Activated CD4-positive, alpha-beta T cell treated with anti-CD3 and anti-CD28 coated beads, Interleukin-2, amount 50 U/mL, for 4 hours (primary cell): ENCODE results near the gene SYCP2L.
"Not testable (repeated sequence)": the region's sequence is repeated elsewhere in the genome, so short reads cannot be mapped to it uniquely, and the experiment has no call there.

Experiments
- DNase-seq, 2 experiments: peaks; one replicate each; pipeline ENCODE4 v3.0.0-alpha.2; 2020

The SYCP2L gene

DNA sequence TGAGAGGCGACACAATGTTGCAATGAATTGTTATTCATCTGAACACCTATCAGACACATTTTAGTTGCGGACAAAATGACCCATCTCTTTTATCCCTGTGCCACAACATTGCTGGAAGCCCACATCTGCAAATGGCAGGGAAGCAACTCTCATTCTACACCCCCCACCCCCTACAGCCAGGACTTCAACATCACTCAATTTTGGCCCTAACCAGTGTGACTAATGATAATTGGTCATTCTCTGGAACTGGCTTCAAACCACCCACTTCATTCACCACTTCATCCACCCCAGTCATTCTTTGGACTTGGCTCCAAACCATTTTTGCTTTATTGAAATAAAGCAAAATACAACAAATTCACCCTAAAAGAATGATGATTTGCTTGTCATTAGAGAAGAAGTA is 6.5 kb upstream of the SYCP2L start:
- DNase-seq = no peak

DNA sequence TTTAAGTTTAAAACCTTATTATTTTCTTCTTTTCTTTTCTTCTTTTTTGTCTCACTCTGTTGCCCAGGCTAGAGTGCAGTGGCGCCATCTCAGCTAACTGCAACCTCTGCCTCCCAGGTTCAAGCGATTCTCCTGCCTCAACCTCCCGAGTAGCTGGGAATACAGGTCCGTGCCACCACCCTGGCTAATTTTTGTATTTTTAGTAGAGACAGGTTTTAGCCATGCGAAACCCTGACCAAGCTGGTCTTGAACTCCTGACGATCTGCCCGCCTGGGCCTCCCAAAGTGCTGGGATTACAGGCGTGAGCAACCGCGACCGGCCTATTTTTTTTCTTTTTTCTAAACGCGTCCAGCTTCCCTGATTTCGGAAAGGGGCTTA is 4.6 kb upstream of the SYCP2L start:
- DNase-seq = not testable (repeated sequence)

DNA sequence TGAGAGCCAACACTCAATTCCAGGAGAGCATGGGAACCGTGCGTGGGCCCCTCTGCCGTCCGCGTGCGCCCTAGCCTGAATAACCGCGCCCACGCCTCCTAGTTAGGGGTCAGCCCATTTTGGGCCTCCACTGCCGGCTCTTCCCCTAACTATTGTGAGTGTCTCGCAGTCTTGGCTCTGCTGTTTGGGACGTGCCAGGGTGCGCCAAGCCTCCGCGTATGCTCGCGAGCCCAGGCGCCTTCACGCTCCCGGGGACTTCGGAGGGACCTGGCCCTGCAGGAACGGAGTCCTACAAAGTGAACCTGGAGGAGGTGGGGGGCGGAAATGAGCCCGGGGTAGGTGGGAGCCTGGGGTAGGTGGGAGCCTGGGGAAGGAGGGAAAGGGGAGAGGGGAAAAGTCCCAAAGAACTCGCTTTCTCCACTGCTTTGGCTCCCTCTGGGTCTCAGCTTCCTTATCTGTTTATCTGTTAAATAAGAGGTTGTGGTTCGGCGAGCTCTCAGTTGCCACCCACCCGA is 4.1 kb upstream of the SYCP2L start:
- DNase-seq = no peak

DNA sequence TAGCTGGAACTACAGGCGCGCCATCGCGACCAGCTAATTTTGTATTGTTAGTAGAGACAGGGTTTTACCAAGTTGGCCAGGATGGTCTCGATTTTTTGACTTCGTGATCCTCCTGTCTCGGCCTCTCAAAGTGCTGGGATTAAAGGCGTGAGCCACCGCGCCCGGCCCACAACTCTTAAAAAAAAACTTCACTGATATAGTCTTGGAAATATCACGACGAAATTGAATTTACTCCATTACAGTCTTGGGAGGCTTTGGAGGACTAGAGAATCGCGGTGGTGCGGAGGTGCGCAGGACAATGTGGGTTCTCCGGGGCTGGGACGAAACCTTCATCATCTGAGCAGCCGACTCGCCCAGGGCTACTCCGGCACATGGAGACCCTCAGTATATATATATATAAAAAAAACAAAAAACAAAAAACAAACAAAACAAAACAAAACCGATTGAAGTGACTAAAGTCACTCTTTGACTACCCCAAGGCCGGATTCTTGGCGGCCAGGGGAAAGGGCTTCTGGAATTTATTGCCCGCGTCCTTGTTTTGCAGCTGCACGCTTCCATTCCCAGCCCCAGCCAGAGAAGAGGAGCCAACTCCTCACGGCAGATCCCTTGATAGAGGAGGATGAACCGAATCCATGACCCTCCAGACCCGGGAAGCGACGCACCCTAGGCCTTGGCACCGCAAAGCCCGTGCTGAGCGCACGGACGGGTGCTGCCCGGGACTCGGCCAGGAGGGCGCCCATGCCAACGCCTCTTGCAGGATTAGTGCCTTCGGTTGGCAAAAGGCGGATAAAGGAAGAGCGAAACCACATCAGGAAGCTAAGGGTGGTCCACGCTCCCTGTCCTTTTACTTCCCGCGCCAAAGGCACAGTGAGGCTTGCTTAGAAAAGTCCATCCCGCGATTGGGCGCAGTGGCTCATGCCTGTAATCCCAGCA is 3.3 kb upstream of the SYCP2L start:
- no peak for DNase-seq

DNA sequence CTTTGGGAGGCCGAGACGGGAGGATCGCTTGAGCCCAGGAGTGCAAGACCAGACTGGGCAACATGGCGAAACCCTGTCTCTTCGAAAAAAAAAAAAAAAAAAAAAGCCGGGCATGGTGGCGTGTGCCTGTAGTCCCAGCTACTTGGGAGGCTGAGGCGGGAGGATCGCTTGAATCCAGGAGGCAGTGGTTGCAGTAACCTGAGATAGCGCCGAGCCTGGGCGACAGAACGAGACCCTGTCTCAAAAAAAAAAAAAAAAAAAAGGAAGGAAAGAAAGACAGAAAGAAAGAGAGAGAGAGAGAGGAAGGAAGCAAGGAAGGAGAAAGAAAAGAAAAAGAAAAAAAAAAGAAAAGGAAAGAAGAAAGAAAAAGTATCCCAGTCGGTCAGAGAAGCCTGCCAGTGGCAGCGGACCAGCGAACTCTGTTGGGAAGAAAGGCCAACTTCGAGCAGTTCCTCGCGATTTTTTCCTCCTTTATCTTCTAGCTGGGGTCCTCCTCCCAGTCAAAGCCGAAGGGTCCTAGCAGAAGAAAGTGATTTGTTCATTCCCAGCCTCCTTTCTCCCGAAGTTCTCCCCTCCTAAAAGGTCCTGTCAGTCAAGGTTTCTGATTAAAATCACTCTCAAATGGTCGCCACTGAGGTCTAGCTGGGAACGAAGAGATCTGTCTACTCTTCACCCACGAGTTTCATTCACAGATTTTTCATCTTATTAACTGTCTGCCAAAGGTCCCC is 2.4 kb upstream of the SYCP2L start:
- DNase-seq = no peak

DNA sequence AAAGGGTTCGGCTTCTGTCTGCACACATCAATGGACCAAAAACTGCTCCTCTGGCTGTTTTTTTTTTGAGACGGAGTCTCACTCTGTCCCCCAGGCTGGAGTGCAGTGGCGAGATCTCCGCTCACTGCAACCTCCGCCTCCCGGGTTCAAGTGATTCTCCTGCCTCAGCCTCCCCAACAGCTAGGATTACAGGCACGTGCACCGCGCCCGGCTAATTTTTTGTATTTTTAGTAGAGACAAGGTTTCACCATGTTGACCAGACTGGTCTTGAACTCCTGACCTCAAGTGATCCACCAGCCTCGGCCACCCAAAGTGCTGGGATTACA is 524 bp upstream of the SYCP2L start:
- not testable (repeated sequence) for DNase-seq

DNA sequence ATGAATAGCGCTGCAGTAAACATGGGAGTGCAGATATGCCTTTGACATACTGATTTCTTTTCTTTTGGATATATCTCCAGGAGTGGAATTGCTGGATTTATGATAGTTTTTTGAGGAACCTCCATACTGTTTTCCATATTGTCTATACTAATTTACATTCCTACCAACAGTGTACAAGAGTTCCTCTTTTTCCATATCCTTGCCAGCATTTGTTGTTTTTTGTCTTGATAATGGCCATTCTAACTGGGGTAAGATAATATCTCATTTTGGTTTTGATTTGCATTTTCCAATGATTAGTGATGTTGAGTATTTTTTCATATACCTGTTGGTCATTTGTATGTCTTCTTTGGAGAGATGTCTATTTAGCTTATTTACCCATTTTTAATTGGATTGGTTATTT is 3.3 kb downstream of the SYCP2L start:
- DNase-seq = no peak

DNA sequence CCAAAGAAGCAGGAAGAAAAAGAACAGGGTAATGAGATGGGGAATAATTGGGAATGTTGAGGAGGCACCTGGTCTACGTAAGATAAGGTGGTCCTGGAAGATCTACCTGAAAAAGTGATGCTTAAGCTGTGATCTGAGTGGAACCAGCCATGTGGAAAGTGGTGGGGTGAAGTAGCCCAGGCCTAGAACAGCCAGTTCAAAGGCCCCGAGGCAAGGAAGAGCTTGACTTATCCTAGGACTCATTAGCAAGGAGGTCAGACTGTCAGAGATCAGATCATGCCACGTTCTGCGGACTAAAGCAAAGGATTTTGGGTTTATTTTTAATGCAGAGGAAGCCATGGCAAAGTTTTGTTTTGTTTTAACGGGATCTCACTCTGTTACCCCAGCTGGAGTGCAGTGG is 5.1 kb downstream of the SYCP2L start:
- DNase-seq = no peak

DNA sequence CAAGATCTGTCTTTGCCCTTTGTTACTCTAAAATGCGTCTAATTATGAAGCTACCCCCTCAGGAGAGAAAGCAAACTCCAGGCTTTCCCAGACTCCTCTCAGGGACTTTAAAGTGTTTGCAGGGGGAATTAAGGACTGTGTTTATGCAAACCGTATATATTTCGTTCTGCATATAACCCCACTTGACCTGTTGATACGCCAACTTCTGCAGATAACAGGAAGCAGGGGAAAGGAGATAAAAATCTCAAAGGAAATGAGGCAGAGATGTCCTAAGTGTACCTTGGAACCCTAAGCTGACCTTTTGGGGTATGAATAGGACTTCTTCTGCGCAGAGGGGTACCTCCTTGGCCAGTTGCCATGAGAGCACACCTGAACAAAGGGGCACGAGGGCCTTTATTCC is 8.1 kb downstream of the SYCP2L start:
- no peak for DNase-seq

DNA sequence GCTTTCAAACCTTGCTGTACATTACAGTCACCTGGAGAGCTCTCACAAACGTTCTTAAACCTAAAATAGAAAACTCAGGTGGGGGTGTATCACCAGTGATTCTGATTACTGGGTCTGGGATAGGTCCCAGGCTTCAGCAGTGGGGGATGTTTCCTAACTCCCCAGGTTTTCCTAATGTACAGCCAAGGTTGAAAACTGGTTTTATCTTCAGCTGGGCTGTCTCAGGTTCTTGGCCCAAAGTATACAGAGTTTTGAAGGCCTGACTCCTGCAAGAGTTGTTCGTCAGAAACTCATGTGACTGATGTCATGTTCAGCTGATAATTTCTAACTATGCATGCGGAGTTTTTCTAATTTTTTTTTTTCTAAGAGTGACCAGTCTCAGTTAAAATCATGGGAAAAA is 9.8 kb downstream of the SYCP2L start:
- no peak for DNase-seq

DNA sequence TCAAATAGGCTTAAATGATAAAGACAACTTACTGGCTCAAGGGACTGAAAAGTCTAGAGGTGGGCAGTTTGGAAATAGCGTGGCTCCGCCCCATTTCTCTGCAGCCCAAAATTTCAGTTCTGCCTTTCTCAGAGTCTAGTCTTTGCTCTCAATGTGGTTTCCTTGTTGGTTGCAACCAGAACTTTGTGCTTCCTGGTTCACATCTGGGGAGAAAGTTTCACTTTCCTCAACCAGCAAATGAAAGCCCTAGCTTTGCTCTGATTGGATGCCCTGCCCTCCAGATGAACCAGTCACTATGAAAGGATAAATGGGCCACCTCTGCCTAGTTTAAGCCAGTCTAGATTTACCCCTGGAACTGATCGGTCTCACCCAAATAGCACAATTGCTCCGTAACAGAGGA is 14.9 kb downstream of the SYCP2L start:
- no peak for DNase-seq

DNA sequence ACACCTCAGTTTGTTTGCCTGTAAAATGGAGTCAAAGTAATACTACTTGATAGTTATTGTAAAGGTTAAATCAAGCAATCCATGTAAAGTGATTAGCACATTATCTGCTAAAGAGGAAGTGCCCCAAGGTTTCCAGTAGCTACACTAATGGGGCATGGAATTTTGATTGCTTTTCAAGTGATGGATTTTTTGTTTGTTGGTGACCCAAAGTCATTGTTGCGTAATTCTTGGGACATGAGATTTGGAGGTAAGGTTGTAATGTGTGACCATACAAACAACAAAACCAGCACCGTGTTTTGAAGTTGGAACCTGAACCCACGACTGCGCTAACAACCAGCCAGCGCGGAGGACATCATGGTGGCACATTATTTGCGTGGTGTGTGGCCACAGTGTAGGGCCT is 17.2 kb downstream of the SYCP2L start:
- DNase-seq = no peak

DNA sequence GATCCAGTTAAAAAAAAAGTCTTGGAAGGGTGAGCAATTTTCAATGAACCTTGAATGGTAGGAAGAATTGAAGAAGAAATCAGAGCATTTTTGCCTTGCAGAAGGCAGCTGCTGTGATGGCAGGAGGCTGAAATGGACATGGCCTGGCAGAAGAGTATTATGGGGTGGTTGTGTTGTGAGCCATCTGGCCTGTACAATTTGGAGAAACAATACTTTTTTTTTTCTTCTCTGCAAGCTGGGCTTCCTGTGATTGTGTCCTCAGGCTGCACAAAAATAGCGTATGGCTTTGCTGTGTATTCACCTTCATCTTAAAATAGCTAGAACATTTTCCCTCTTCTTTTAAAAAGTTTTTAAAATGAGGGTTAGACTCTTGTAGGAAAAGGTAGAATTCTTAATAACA is 21.4 kb downstream of the SYCP2L start:
- DNase-seq = no peak

DNA sequence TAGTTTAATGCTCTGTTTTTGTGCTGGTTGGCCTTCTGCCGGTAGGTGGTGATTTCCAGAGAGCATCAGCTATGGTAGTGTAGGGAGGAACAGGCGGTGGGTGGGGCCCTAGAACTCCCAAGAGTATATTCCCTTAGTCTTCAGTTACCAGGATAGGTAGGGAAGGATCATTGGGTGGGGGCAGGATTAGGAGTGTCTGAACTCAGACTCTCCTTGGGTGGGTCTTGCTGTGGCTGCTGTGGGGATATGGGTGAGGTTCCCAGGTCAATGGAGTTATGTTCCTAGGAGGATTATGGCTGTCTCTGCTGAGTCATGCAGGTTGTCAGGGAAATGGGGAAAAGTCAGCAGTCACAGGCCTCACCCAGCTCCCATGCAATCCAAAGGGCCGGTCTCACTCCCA is 32.7 kb downstream of the SYCP2L start:
- DNase-seq = not testable (repeated sequence)

DNA sequence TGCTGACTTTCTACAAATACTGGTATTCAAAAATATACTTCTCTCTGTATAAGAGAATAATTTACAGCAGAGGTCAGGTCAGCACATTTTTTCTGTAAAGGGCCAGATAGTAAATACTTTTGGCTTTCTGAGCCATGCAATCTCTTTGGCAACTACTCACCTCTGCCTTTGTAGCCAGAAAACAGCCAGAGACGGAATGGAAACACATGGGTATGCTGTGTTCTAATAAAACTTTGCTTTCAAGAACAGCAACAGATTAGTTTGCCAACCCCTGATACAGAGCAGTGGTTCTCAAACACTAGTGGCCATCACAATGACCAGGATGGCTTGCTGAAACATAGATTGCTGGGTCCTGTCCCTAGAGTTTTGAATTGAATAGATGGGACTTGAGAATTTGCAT is 46.3 kb downstream of the SYCP2L start:
- DNase-seq = no peak

DNA sequence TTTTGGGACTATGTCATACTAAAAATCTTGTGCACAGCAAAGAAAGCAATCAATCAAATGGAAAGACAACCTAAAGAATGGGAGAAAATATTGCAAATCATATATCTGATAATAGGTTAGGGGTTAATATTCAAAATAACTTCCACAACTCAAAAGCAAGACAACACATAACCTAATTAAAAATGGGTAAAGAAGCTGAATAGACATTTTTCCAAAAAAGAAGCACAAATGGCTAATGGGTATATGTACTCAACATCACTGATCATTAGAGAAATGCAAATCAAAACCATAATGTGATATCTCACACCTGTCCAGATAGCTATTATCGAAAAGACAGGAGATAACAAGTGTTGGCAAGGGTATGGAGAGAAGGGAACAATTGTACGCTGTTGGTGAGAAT is 53.0 kb downstream of the SYCP2L start:
- no peak for DNase-seq

DNA sequence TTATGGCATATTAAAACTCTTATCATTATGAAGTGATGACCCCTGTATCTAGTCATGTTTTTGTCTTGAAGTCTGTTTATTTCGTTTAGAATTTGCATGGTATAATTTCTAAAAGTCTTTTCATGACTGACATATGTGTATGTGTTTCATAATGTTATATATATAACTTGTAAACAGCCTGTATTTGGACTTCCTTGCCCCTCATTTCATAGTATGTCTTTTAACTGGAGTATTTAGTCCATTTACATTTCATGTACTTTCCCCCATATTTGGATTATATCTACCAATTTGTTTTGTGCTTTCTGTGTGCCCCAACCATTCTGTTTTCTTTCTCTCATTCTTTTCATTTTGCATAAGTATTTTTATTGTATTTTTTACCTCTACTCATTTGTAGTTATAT is 59.0 kb downstream of the SYCP2L start:
- no peak for DNase-seq

DNA sequence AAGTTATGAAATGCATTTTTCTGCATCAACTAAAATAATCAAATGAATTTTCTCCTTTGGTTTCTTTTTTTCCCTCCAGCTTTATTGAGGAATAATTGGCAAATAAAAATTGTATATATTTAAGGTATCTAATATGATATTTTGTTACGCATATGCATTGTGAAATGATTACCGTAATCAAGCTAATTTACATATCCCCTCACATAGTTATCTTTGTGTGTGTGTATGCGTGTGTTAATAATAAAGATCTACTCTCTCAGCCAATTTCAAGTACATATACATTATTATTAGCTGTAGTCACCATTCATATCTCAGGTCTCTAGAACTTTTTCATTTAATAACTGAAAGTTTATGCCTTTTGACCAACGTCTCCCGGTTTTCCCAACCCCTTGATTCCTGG is 61.1 kb downstream of the SYCP2L start:
- no peak for DNase-seq

DNA sequence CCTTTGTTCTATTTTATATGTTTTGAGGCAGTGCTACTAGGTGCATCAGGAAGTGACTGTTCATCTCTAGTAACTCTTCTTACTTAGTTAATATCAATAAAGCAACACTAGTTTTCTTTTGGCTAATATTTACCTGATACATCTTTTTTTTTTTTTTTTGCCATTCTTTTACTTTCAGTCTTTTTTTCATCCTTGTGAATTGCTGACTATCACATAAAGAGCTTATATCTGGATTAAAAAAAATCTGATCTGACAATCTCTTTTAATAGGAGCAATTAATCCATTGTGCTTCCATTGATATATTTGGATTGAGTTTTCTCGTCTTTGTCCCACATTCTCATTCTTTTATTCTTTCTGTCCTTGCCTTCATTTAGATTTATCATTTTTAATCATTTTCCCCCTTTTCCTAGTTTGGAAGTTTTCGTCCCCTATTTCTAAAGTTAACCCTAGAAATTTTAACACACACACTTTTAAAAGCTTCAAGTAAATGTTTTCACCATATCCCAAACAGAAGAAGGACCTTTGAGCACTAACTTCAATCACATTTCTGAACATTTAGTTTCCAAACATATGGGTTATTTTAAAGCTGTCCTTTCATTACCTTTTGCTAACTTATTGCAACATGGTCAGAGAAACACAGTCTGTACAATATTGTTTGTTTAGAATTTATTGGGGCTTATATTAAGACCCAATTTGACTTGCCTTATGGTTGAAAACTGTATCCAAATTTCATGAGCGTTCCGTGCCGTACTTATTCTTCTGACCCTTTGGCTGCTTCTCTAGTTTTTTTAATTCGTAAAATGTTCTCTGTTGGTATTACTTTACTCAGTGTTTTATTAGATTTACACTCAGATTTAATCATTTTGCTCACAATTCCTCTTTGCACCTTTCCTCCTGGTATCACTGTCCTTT is 63.0 kb downstream of the SYCP2L start:
- no peak for DNase-seq

DNA sequence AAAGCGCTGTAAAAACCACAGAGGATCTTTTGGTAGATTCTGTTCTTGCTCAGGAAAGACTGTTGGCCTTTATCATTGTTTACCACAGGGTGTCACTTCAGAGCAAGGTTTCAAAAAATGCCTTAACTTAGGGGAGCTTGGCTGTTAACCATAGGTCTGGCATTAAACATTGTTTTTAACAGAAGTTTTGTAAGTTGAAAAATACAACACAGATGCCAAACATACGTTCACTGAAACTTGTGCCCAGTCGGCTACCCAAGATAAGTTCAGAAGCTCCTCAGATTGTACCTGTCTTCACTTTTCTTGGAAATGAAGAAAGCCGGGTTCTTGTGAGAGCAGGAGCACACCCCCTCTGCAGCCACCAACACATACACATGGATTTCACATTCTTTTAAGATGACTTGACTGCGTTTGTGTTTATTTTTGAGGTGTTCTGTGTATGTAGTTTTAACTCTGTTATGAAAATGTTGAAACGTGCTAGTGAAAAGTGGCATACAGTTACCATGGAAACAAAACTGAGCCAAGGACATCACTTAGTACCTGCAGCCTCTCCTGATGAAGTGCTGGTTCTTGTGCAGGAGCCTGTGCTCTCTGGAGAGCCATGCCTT is 64.9 kb downstream of the SYCP2L start:
- DNase-seq = no peak

DNA sequence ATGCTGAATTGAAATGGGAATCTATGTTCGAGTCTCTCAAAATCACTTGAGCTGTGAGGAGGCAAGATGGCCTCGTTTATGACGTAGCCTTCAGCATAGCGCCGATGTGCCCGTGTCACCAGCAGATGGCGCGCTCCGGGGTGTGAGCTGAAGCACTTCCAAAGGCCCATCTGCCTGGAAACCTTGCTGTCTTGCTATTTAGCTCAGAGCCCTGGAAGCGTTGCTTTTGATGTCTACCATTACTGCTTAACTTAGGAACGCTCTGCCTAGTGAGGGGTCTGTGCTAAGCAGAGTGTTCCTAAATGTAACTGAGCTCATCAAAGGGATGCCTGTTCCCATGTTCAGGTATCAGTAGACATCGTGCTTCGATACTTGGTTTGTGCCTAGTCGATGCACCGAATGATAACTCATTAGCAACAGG is 67.7 kb downstream of the SYCP2L start:
- peak; percentile 38 to 43 for DNase-seq

DNA sequence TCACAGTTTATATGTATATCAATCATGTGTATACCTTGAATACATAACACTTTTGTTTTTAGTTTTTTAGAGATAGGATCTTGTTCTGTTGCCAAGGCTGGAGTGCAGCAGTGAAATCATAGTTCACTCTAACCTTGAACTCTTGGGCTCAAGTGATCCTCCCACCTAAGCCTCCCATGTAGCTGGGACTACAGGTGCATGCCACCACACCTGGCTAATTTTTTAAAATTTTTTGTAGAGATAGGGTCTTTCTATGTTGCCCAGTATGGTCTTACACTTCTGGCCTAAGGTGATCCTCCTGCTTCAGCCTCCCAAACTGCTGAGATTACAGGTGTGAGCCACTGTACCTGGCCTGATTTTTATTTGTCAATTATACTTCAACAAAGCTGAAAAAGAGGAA is 69.9 kb downstream of the SYCP2L start:
- no peak for DNase-seq

DNA sequence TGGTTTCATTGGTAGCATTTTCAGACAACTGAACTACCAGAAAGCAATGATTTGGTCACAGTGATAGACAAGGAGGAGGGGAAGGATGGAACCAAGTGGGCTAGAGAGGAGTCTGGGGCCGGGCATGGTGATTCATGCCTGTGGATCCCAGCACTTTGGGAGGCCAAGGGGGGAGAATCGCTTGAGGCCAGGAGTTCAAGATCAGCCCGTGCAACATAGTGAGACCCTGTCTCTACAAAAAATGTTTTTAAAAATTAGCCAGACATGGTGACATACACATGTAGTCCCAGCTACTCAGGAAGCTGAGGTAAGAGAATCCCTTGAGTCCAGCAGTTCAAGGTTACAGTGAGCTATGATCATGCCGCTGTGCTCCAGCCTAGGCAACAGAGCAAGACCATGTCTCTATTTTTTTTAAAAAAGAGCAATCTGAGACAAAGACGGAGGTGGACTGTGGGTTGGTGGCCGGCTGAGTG is 70.6 kb downstream of the SYCP2L start:
- DNase-seq = no peak
